WTC11 (cell line): ENCODE results near the gene RETREG2. TPM values are rescaled to one million over a fixed set of nuclear protein-coding genes. Genes with fewer than 3 reads are reported as not detected.

Experiments
- ATAC-seq: fragments of 200-7000 bp; cut with Tn5 transposase; 2 replicates; pipeline ENCODE4 v1.10.0; 2021; ENCODE audit warnings: mild to moderate bottlenecking, moderate library complexity
- CTCF ChIA-PET: fragments of 300-600 bp; sonication (Branson Sonifier 250); formaldehyde crosslinking; loops from one replicate; lab custom pipeline; 2021; ENCODE audit warnings: antibody characterized with exemption; lab: Charles Lee
- POLR2A ChIA-PET: fragments of 350-600 bp; sonication (Branson Sonifier 250); formaldehyde crosslinking; loops from one replicate; lab custom pipeline; 2021; ENCODE audit warnings: antibody characterized with exemption; lab: Charles Lee
- DNase-seq: peaks from one replicate; pipeline ENCODE4 v3.0.0; 2021; ENCODE audit warnings: low spot score
- H3K27ac Mint-ChIP-seq: 2 replicates; pipeline ENCODE4 v1.8.0; 2021; ENCODE audit warnings: mixed read lengths
- H3K27me3 Mint-ChIP-seq: 2 replicates; pipeline ENCODE4 v1.8.0; 2021; ENCODE audit warnings: low read depth, mild to moderate bottlenecking, moderate library complexity, mixed read lengths
- H3K36me3 Mint-ChIP-seq: 2 replicates; pipeline ENCODE4 v1.8.0; 2021; ENCODE audit warnings: mixed read lengths
- H3K4me1 Mint-ChIP-seq: 2 replicates; pipeline ENCODE4 v1.8.0; 2022; ENCODE audit warnings: mixed read lengths
- H3K4me3 Mint-ChIP-seq: 2 replicates; pipeline ENCODE4 v1.8.0; 2021; ENCODE audit warnings: mild to moderate bottlenecking, moderate library complexity, mixed read lengths
- H3K9me3 Mint-ChIP-seq: 2 replicates; pipeline ENCODE4 v1.8.0; 2021; ENCODE audit warnings: mixed read lengths
- AR ChIP-seq: fragments of 250-450 bp; sonication (Bioruptor Pico); IDR thresholded peaks from 2 replicates; pipeline ENCODE4 v1.9.0; 2021; ENCODE audit warnings: mild to moderate bottlenecking
- CBFB ChIP-seq: sonication (generic); formaldehyde crosslinking; IDR thresholded peaks from 2 replicates; pipeline ENCODE4 v1.8.1; 2022; ENCODE audit warnings: mild to moderate bottlenecking, low read depth, missing genetic modification reagents
- E2F1 ChIP-seq: sonication (generic); formaldehyde crosslinking; IDR thresholded peaks from 2 replicates; pipeline ENCODE4 v1.8.0; 2022; ENCODE audit warnings: mild to moderate bottlenecking, missing genetic modification reagents
- EMX1 ChIP-seq: fragments of 250-450 bp; sonication (Bioruptor Pico); IDR thresholded peaks from 2 replicates; pipeline ENCODE4 v1.8.0; 2021; ENCODE audit warnings: mild to moderate bottlenecking
- FOXJ3 ChIP-seq: sonication (generic); formaldehyde crosslinking; IDR thresholded peaks from 2 replicates; pipeline ENCODE4 v1.9.0; 2021; ENCODE audit warnings: missing genetic modification reagents, mild to moderate bottlenecking, borderline replicate concordance
- FOXK1 ChIP-seq: sonication (generic); formaldehyde crosslinking; IDR thresholded peaks from 2 replicates; pipeline ENCODE4 v1.8.0; 2022; ENCODE audit warnings: mild to moderate bottlenecking, moderate library complexity, missing genetic modification reagents
- GABPB1 ChIP-seq: sonication (generic); formaldehyde crosslinking; IDR thresholded peaks from 2 replicates; pipeline ENCODE4 v1.8.1; 2023; ENCODE audit warnings: mild to moderate bottlenecking, missing genetic modification reagents
- GRHL2 ChIP-seq: fragments of 250-450 bp; sonication (Bioruptor Pico); IDR thresholded peaks from 2 replicates; pipeline ENCODE4 v1.8.0; 2022; ENCODE audit warnings: mild to moderate bottlenecking, moderate library complexity; ENCODE audit not compliant: insufficient replicate concordance, severe bottlenecking
- GTF2I ChIP-seq: fragments of 250-450 bp; sonication (Bioruptor Pico); conservative IDR thresholded peaks from 2 replicates; pipeline ENCODE4 v1.4.0; 2021; ENCODE audit warnings: mild to moderate bottlenecking
- IRF1 ChIP-seq: sonication (generic); formaldehyde crosslinking; IDR thresholded peaks from 2 replicates; pipeline ENCODE4 v1.8.0; 2023; ENCODE audit warnings: missing genetic modification reagents
- MYBL2 ChIP-seq: sonication (generic); formaldehyde crosslinking; IDR thresholded peaks from 2 replicates; pipeline ENCODE4 v1.8.1; 2023; ENCODE audit warnings: mild to moderate bottlenecking, moderate library complexity, missing genetic modification reagents
- SP1 ChIP-seq: sonication (generic); formaldehyde crosslinking; conservative IDR thresholded peaks from 2 replicates; pipeline ENCODE4 v1.8.1; 2022; ENCODE audit warnings: missing genetic modification reagents
- STAT6 ChIP-seq: sonication (generic); formaldehyde crosslinking; conservative IDR thresholded peaks from 2 replicates; pipeline ENCODE4 v1.8.1; 2023; ENCODE audit warnings: mild to moderate bottlenecking, low read depth, missing genetic modification reagents, moderate library complexity
- TEAD1 ChIP-seq: sonication (generic); formaldehyde crosslinking; IDR thresholded peaks from 2 replicates; pipeline ENCODE4 v1.8.0; 2022; ENCODE audit warnings: mild to moderate bottlenecking, missing genetic modification reagents
- USF1 ChIP-seq: sonication (generic); formaldehyde crosslinking; IDR thresholded peaks from 2 replicates; pipeline ENCODE4 v1.8.0; 2022; ENCODE audit warnings: mild to moderate bottlenecking, missing genetic modification reagents
- ZBTB43 ChIP-seq: sonication (generic); formaldehyde crosslinking; IDR thresholded peaks from 2 replicates; pipeline ENCODE4 v1.8.1; 2023; ENCODE audit warnings: mild to moderate bottlenecking, missing genetic modification reagents
- ZNF263 ChIP-seq: sonication (generic); formaldehyde crosslinking; IDR thresholded peaks from 2 replicates; pipeline ENCODE4 v1.8.1; 2022; ENCODE audit warnings: low read depth, mild to moderate bottlenecking, moderate library complexity, missing genetic modification reagents
- ZNF416 ChIP-seq: fragments of 250-450 bp; sonication (Bioruptor Pico); IDR thresholded peaks from 2 replicates; pipeline ENCODE4 v1.9.0; 2021; ENCODE audit warnings: mild to moderate bottlenecking, inconsistent platforms
- ZNF423 ChIP-seq: fragments of 250-450 bp; sonication (Bioruptor Pico); IDR thresholded peaks from 2 replicates; pipeline ENCODE4 v2.1.2; 2022; ENCODE audit warnings: mild to moderate bottlenecking, moderate library complexity
- ZNF512 ChIP-seq: sonication (generic); formaldehyde crosslinking; IDR thresholded peaks from 2 replicates; pipeline ENCODE4 v1.8.1; 2022; ENCODE audit warnings: missing genetic modification reagents, borderline replicate concordance
- total RNA-seq: library from RNA; stranded (reverse); gene quantifications from 3 replicates; pipeline ENCODE4 v1.2.3, GENCODE V29; 2021

RETREG2 gene
- total RNA-seq, 1 experiment from 2014 or later, result 60.2 TPM

GRCh38 chr2:219128396-219128795 is 49.7 kb upstream of the RETREG2 start (continued):
- no peak for TF ChIP-seq ZNF512 (CRISPR knock-in tag)
- no peak for TF ChIP-seq GABPB1 (CRISPR knock-in tag)

GRCh38 chr2:219129589-219129988 is 48.5 kb upstream of the RETREG2 start:
- ATAC-seq, result no peak
- H3K27me3 Mint-ChIP-seq, result no peaks in the 10 kb centered on the region
- TF ChIP-seq GTF2I, result no peak
- no peak for TF ChIP-seq E2F1 (CRISPR knock-in tag)
- TF ChIP-seq EMX1 (CRISPR knock-in tag), result no peak
- no peak for TF ChIP-seq TEAD1 (CRISPR knock-in tag)
- TF ChIP-seq GRHL2 (CRISPR knock-in tag), result no peak
- no peak for TF ChIP-seq CBFB
- TF ChIP-seq, all 79 proteins: peak for 0
- POLR2A ChIA-PET, result no interaction called here
- Mint-ChIP-seq H3K4me1 (peaks cover 9% of the 10 kb centered on the region), H3K9me3 (no peaks in the 10 kb centered on the region), H3K36me3 (no peaks in the 10 kb centered on the region), H3K27ac (no peak overlapping the region), H3K4me3 (no peak overlapping the region)
- CTCF ChIA-PET, result interaction anchor here (1.0 to 1.8 kb wide), 3 partner anchors 25 to 166 kb away, joined by 4 to 6 read pairs (median 4); no protein-coding TSS in a partner anchor
- DNase-seq, result no peak

GRCh38 chr2:219131327-219131726 is 46.7 kb upstream of the RETREG2 start:
- Mint-ChIP-seq H3K27me3 (no peaks in the 10 kb centered on the region), H3K36me3 (no peaks in the 10 kb centered on the region), H3K4me1 (peaks cover 9% of the 10 kb centered on the region), H3K4me3 (no peak overlapping the region), H3K27ac (no peak overlapping the region), H3K9me3 (no peaks in the 10 kb centered on the region)
- ChIA-PET CTCF (interaction anchor here (1.0 to 1.7 kb wide), 6 partner anchors 12 to 150 kb away, joined by 3 to 7 read pairs (median 4); no protein-coding TSS in a partner anchor), POLR2A (no interaction called here)
- ATAC-seq, result no peak
- DNase-seq, result no peak
- TF ChIP-seq ZNF263 (CRISPR knock-in tag) (no peak), FOXK1 (CRISPR knock-in tag) (no peak), ZNF416 (no peak)

GRCh38 chr2:219131744-219132143 is 46.3 kb upstream of the RETREG2 start:
- no peak for DNase-seq
- CTCF ChIA-PET, result interaction anchor here (1.0 to 1.7 kb wide), 6 partner anchors 9 to 151 kb away, joined by 3 to 7 read pairs (median 3); no protein-coding TSS in a partner anchor
- TF ChIP-seq ZNF423, result no peak
- TF ChIP-seq AR (CRISPR knock-in tag), result no peak
- TF ChIP-seq MYBL2, result no peak
- TF ChIP-seq SP1 (CRISPR knock-in tag), result no peak
- TF ChIP-seq FOXJ3 (CRISPR knock-in tag), result no peak
- TF ChIP-seq ZBTB43 (CRISPR knock-in tag), result no peak
- TF ChIP-seq USF1 (CRISPR knock-in tag), result no peak
- TF ChIP-seq IRF1 (CRISPR knock-in tag), result no peak
- TF ChIP-seq STAT6 (CRISPR knock-in tag), result no peak

More at GRCh38 chr2:219131744-219132143, 46.3 kb upstream of the RETREG2 start:
- ATAC-seq, result no peak
- no peaks in the 10 kb centered on the region for H3K9me3 Mint-ChIP-seq
- no peaks in the 10 kb centered on the region for H3K27me3 Mint-ChIP-seq
- H3K4me3 Mint-ChIP-seq, result no peak overlapping the region
- H3K4me1 Mint-ChIP-seq, result peaks cover 9% of the 10 kb centered on the region
- POLR2A ChIA-PET, result no interaction called here
- H3K36me3 Mint-ChIP-seq, result no peaks in the 10 kb centered on the region
- H3K27ac Mint-ChIP-seq, result no peak overlapping the region
